Activated CD4-positive, alpha-beta T cell treated with anti-CD3 and anti-CD28 coated beads, Interleukin-2, amount 10 ng/mL, durations not matched to agents 24 days and 14 days (primary cell): ENCODE measurements around the gene CCDC63. TPM values are rescaled to one million over a fixed set of nuclear protein-coding genes. Genes with fewer than 3 reads are reported as not detected.
A peak's percentile ranks its signal among the peaks of the same experiment; 100 is the strongest.

Experiments
- DNase-seq: peaks from one replicate; pipeline ENCODE4 v3.0.0; 2022
- H3K27ac Mint-ChIP-seq: one replicate; pipeline ENCODE4 v1.8.0; 2022; ENCODE audit warnings: mild to moderate bottlenecking, mixed read lengths
- H3K27me3 Mint-ChIP-seq: one replicate; pipeline ENCODE4 v1.8.0; 2022; ENCODE audit warnings: mixed read lengths
- H3K36me3 Mint-ChIP-seq: one replicate; pipeline ENCODE4 v1.8.0; 2022; ENCODE audit warnings: low read depth, mild to moderate bottlenecking, mixed read lengths
- H3K4me1 Mint-ChIP-seq: one replicate; pipeline ENCODE4 v1.8.0; 2021; ENCODE audit warnings: mixed read lengths
- H3K4me3 Mint-ChIP-seq: one replicate; pipeline ENCODE4 v1.8.0; 2022; ENCODE audit warnings: mild to moderate bottlenecking, moderate library complexity, mixed read lengths
- H3K9me3 Mint-ChIP-seq: one replicate; pipeline ENCODE4 v1.8.0; 2021; ENCODE audit warnings: mixed read lengths
- intact Hi-C: fragments of 100-400 bp; cut with micrococcal nuclease; formaldehyde crosslinking; loops from one replicate; pipeline ENCODE4 v1.15.1; 2023
- total RNA-seq: library from RNA; stranded (reverse); gene quantifications from 2 replicates; pipeline ENCODE4 v1.2.3, GENCODE V29; 2022

Gene CCDC63
- total RNA-seq, 1 donor from 2014 or later, result not detected

GRCh38 chr12:110821917-110822316 is 24.9 kb upstream of the CCDC63 start:
- peaks cover 3% of the 10 kb centered on the region for H3K27me3 Mint-ChIP-seq
- DNase-seq, result no peak
- intact Hi-C loops, result no loop called here
- H3K36me3 Mint-ChIP-seq, result no peaks in the 10 kb centered on the region
- H3K4me3 Mint-ChIP-seq, result no peak overlapping the region
- H3K9me3 Mint-ChIP-seq, result peaks cover 3% of the 10 kb centered on the region
- H3K4me1 Mint-ChIP-seq, result peaks cover 14% of the 10 kb centered on the region
- H3K27ac Mint-ChIP-seq, result no peak overlapping the region

- no peaks in the 10 kb centered on the region for H3K36me3 Mint-ChIP-seq
- H3K27me3 Mint-ChIP-seq, result peaks cover 5% of the 10 kb centered on the region
- intact Hi-C loops, result no loop called here
- peaks cover 18% of the 10 kb centered on the region for H3K4me1 Mint-ChIP-seq
- H3K9me3 Mint-ChIP-seq, result peaks cover 3% of the 10 kb centered on the region
- no peak for DNase-seq
- no peak overlapping the region for H3K27ac Mint-ChIP-seq
- H3K4me3 Mint-ChIP-seq, result no peak overlapping the region
Measured at GRCh38 chr12:110822821-110823415, 23.9 kb upstream of the CCDC63 start.

GRCh38 chr12:110824342-110824741 is 22.4 kb upstream of the CCDC63 start:
- H3K36me3 Mint-ChIP-seq, result no peaks in the 10 kb centered on the region
- peaks cover 3% of the 10 kb centered on the region for H3K9me3 Mint-ChIP-seq
- peaks cover 8% of the 10 kb centered on the region for H3K27me3 Mint-ChIP-seq
- H3K4me3 Mint-ChIP-seq, result no peak overlapping the region
- intact Hi-C loops, result no loop called here
- peaks cover 18% of the 10 kb centered on the region for H3K4me1 Mint-ChIP-seq
- DNase-seq, result no peak
- peak overlapping the region; percentile 34 for H3K27ac Mint-ChIP-seq

- DNase-seq, result no peak
- Mint-ChIP-seq H3K4me1 (peaks cover 18% of the 10 kb centered on the region), H3K4me3 (no peak overlapping the region), H3K36me3 (no peaks in the 10 kb centered on the region), H3K27ac (no peak overlapping the region), H3K27me3 (peaks cover 9% of the 10 kb centered on the region), H3K9me3 (peaks cover 3% of the 10 kb centered on the region)
- intact Hi-C loops, result no loop called here
Measured at GRCh38 chr12:110825530-110825929, 21.3 kb upstream of the CCDC63 start.

- peak overlapping the region; percentile 46 for H3K27ac Mint-ChIP-seq
- no peaks in the 10 kb centered on the region for H3K9me3 Mint-ChIP-seq
- DNase-seq, result peak; percentile 96
- peaks cover 16% of the 10 kb centered on the region for H3K4me1 Mint-ChIP-seq
- intact Hi-C loops, result loop anchor here (1.0 to 2.0 kb wide), 7 partner anchors 38 to 314 kb away; partner anchors contain the start of gene PPP1CC
- H3K4me3 Mint-ChIP-seq, result peak overlapping the region; percentile 43
- no peaks in the 10 kb centered on the region for H3K36me3 Mint-ChIP-seq
- H3K27me3 Mint-ChIP-seq, result peaks cover 10% of the 10 kb centered on the region
Measured at GRCh38 chr12:110826592-110827200, 20.1 kb upstream of the CCDC63 start.

GRCh38 chr12:110829308-110829707 is 17.5 kb upstream of the CCDC63 start:
- peaks cover 13% of the 10 kb centered on the region for H3K4me1 Mint-ChIP-seq
- intact Hi-C loops, result no loop called here
- H3K36me3 Mint-ChIP-seq, result no peaks in the 10 kb centered on the region
- no peak overlapping the region for H3K4me3 Mint-ChIP-seq
- H3K9me3 Mint-ChIP-seq, result no peaks in the 10 kb centered on the region
- DNase-seq, result no peak
- H3K27ac Mint-ChIP-seq, result no peak overlapping the region
- H3K27me3 Mint-ChIP-seq, result peaks cover 15% of the 10 kb centered on the region

- Mint-ChIP-seq H3K4me1 (peaks cover 3% of the 10 kb centered on the region), H3K27ac (no peak overlapping the region), H3K27me3 (peaks cover 15% of the 10 kb centered on the region), H3K36me3 (no peaks in the 10 kb centered on the region), H3K4me3 (no peak overlapping the region), H3K9me3 (no peaks in the 10 kb centered on the region)
- DNase-seq, result no peak
- intact Hi-C loops, result no loop called here
Measured at GRCh38 chr12:110836291-110836690, 10.5 kb upstream of the CCDC63 start.

GRCh38 chr12:110841007-110841406 is 5.8 kb upstream of the CCDC63 start:
- H3K27ac Mint-ChIP-seq, result no peak overlapping the region
- no peaks in the 10 kb centered on the region for H3K36me3 Mint-ChIP-seq
- H3K27me3 Mint-ChIP-seq, result peaks cover 35% of the 10 kb centered on the region
- H3K4me3 Mint-ChIP-seq, result no peak overlapping the region
- peaks cover 2% of the 10 kb centered on the region for H3K4me1 Mint-ChIP-seq
- no peaks in the 10 kb centered on the region for H3K9me3 Mint-ChIP-seq
- DNase-seq, result no peak
- intact Hi-C loops, result no loop called here

GRCh38 chr12:110844131-110844530 is 2.7 kb upstream of the CCDC63 start:
- Mint-ChIP-seq H3K4me1 (peaks cover 5% of the 10 kb centered on the region), H3K27ac (no peak overlapping the region), H3K36me3 (no peaks in the 10 kb centered on the region), H3K27me3 (peaks cover 54% of the 10 kb centered on the region), H3K4me3 (no peak overlapping the region), H3K9me3 (no peaks in the 10 kb centered on the region)
- intact Hi-C loops, result no loop called here
- no peak for DNase-seq

- peaks cover 6% of the 10 kb centered on the region for H3K4me1 Mint-ChIP-seq
- intact Hi-C loops, result no loop called here
- no peak overlapping the region for H3K27ac Mint-ChIP-seq
- H3K36me3 Mint-ChIP-seq, result no peaks in the 10 kb centered on the region
- no peak for DNase-seq
- peaks cover 54% of the 10 kb centered on the region for H3K27me3 Mint-ChIP-seq
- H3K9me3 Mint-ChIP-seq, result no peaks in the 10 kb centered on the region
- no peak overlapping the region for H3K4me3 Mint-ChIP-seq
Measured at GRCh38 chr12:110844551-110845338, 2.0 kb upstream of the CCDC63 start.

- peaks cover 54% of the 10 kb centered on the region for H3K27me3 Mint-ChIP-seq
- no peak overlapping the region for H3K27ac Mint-ChIP-seq
- H3K4me3 Mint-ChIP-seq, result no peak overlapping the region
- peaks cover 8% of the 10 kb centered on the region for H3K4me1 Mint-ChIP-seq
- no peaks in the 10 kb centered on the region for H3K9me3 Mint-ChIP-seq
- DNase-seq, result no peak
- intact Hi-C loops, result no loop called here
- H3K36me3 Mint-ChIP-seq, result no peaks in the 10 kb centered on the region
Measured at GRCh38 chr12:110845339-110845682, 1.5 kb upstream of the CCDC63 start.

- Mint-ChIP-seq H3K4me1 (peaks cover 8% of the 10 kb centered on the region), H3K4me3 (no peak overlapping the region), H3K9me3 (no peaks in the 10 kb centered on the region), H3K27me3 (peaks cover 48% of the 10 kb centered on the region), H3K36me3 (no peaks in the 10 kb centered on the region), H3K27ac (no peak overlapping the region)
- intact Hi-C loops, result no loop called here
- no peak for DNase-seq
Measured at GRCh38 chr12:110848314-110848923, 1.6 kb downstream of the CCDC63 start.

GRCh38 chr12:110849221-110849620 is 2.4 kb downstream of the CCDC63 start:
- intact Hi-C loops, result no loop called here
- Mint-ChIP-seq H3K4me3 (no peak overlapping the region), H3K9me3 (no peaks in the 10 kb centered on the region), H3K27ac (no peak overlapping the region), H3K4me1 (peaks cover 8% of the 10 kb centered on the region), H3K27me3 (peaks cover 43% of the 10 kb centered on the region), H3K36me3 (no peaks in the 10 kb centered on the region)
- no peak for DNase-seq
